Upper lobe of left lung (tissue), 4 donors: ENCODE measurements around the gene CEBPA.

ENCODE experiments used
- CTCF ChIP-seq, 6 experiments: fragments of 450-650 bp in 4 of 6; fragments of 200-600 bp in 2 of 6; sonication (generic) in 2 of 6; IDR thresholded peaks; one replicate each; pipeline ENCODE4 v1.5.1; 2016 to 2019; ENCODE audit warnings: antibody characterized with exemption in 6 of 6
- EP300 ChIP-seq, 4 donors: sonication (generic); formaldehyde crosslinking; IDR thresholded peaks; one replicate each; pipeline ENCODE4 v1.5.1; 2017; ENCODE audit warnings: antibody characterized with exemption in 4 of 4, control low read depth in 2 of 4
- POLR2A ChIP-seq, 4 donors: fragments of 450-650 bp; IDR thresholded peaks; one replicate each; pipeline ENCODE4 v1.5.1; 2016 to 2017; ENCODE audit warnings: antibody characterized with exemption in 4 of 4, mild to moderate bottlenecking in 2 of 4
- POLR2AphosphoS5 ChIP-seq, 2 donors: sonication (generic); formaldehyde crosslinking; IDR thresholded peaks; one replicate each; pipeline ENCODE4 v1.5.1; 2017; ENCODE audit warnings: antibody characterized with exemption in 2 of 2

DNA sequence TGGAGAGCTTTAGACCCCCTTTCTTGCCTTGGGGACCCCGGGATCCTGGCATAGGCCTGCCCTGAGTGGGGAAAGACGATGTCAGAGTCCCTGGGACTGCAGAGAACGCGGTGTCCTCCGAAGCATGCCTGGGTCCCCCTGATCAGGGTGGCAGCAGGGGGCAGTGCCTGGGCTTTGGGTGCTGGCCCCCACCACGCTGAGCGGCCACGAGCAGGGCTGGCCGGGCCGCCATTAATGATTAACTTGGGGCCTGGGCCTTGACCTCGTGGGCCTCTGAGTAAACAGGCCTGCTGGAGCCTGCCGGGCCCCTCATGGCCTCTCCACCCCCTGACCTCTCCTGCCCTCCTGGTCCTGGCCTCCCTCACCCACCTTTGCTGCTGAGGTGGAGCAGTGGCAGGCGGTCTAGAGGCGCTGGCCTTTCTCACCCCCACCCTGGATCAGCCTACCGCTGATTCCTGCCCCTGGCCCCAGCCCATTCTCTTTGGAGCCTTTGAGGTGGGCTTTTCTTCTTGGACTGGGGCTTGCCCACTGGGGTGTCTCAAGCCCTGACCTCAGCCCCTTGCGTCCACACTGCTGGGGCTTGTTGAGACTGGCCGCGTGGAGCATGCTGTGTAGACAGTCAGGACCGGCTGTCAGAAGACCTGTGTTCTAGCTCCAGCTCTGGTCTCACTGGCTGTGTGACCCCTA is 26.3 kb downstream of the CEBPA start:
- no peak for TF ChIP-seq POLR2A (IDR thresholded peaks at IDR 0.05)
- TF ChIP-seq CTCF (IDR thresholded peaks at IDR 0.05), result no peak
- no peak for TF ChIP-seq EP300 (IDR thresholded peaks at IDR 0.05)
- no peak for TF ChIP-seq POLR2AphosphoS5 (IDR thresholded peaks at IDR 0.05)
